Kidney (tissue), 14 donors: ENCODE data around the gene AGXT. TPM values are rescaled to one million over a fixed set of nuclear protein-coding genes. Genes with fewer than 3 reads are reported as not detected.

ENCODE experiments used
- DNase-seq, 5 donors: peaks; one replicate each; pipeline ENCODE4 v3.0.0-alpha.2; 2013 to 2020
- FAIRE-seq: peaks from 2 replicates; lab custom pipeline; 2012; peaks lifted over from hg19 to GRCh38; lab: Jason Lieb, UNC
- H3K27ac ChIP-seq, 2 donors: one replicate each; pipeline ENCODE4 v1.7.0; 2013; ENCODE audit warnings: low read depth in 2 of 2, low read length in 2 of 2, inconsistent platforms in 1 of 2
- H3K27me3 ChIP-seq: one replicate; pipeline ENCODE4 v1.7.1; 2013; ENCODE audit warnings: low read length, inconsistent platforms; ENCODE audit not compliant: control insufficient read depth, insufficient read depth
- H3K36me3 ChIP-seq, 3 donors: one replicate each; pipeline versions ENCODE4 v1.7.0 to v1.7.1; 2013; ENCODE audit warnings: low read length in 3 of 3, control low read depth in 1 of 3, inconsistent platforms in 1 of 3; ENCODE audit not compliant: insufficient read depth in 3 of 3, control insufficient read depth in 2 of 3
- H3K4me1 ChIP-seq, 3 donors: one replicate each; pipeline versions ENCODE4 v1.7.0 to v1.7.1; 2013; ENCODE audit warnings: low read length in 3 of 3, inconsistent platforms in 1 of 3, low read depth in 1 of 3; ENCODE audit not compliant: control insufficient read depth in 2 of 3, insufficient read depth in 2 of 3
- H3K4me3 ChIP-seq, 3 donors: one replicate each; pipeline versions ENCODE4 v1.7.0 to v1.8.1; 2013; ENCODE audit warnings: low read length in 3 of 3, control low read depth in 1 of 3, inconsistent platforms in 1 of 3
- H3K9ac ChIP-seq, 3 donors: one replicate each; pipeline versions ENCODE4 v1.7.0 to v1.7.1; 2013; ENCODE audit warnings: low read length in 3 of 3, control low read depth in 1 of 3, inconsistent platforms in 1 of 3
- H3K9me3 ChIP-seq, 3 donors: one replicate each; pipeline versions ENCODE4 v1.7.0 to v1.7.1; 2013; ENCODE audit warnings: low read length in 3 of 3, control low read depth in 1 of 3, inconsistent platforms in 1 of 3; ENCODE audit not compliant: control insufficient read depth in 2 of 3, insufficient read depth in 1 of 3
- CTCF ChIP-seq: IDR thresholded peaks from 3 replicates; pipeline ENCODE4 v1.5.1; 2012; ENCODE audit warnings: mild to moderate bottlenecking, moderate library complexity, borderline replicate concordance; ENCODE audit not compliant: insufficient read depth; ENCODE audit errors: extremely low read depth
- intact Hi-C: fragments of 100-400 bp; cut with DNase I; formaldehyde crosslinking; loops from one replicate; pipeline ENCODE4 v1.11.1; 2022
- polyA plus RNA-seq: library from polyadenylated mRNA; stranded (reverse); fragments of 350-450 nt; fragmentation: Illumina TruSeq; extraction: RNeasy Lipid Tissue Mini Kit (QIAGEN cat#74804); gene quantifications from one replicate; pipeline ENCODE4 v1.2.3, GENCODE V29; 2014; ENCODE audit warnings: low read depth, low replicate concordance; ENCODE audit not compliant: insufficient read depth
- total RNA-seq: library from RNA; stranded (reverse); fragmentation: NEBNext Ultra II Directional; extraction: Animal tissue kit (Norgen Biotek cat#: 25700); gene quantifications from one replicate; pipeline ENCODE4 v1.2.1, GENCODE V29; 2021
- donor health status: control.
- donor health status: control.
- donor health status: control.
- donor health status: control.
- donor health status: control.
- donor health status: DM: yes; HTN: yes; CAD: no.
- donor health status: Normal renal cell carcinoma (clear cell type).

AGXT gene
- total and polyA plus RNA-seq, 2 donors from 2014 or later, result 0.09 to 12.5 TPM

- H3K27ac ChIP-seq, result no peak overlapping the region
- DNase-seq, result peak in 3 of 5 donors; percentile 7 to 64 (median 26)
- no peak for TF ChIP-seq CTCF
Observed at GRCh38 chr2:240922245-240922981, 53.8 kb downstream of the AGXT start.

GRCh38 chr2:240922982-240923537 lies 54.4 kb downstream of the AGXT start:
- no peak for TF ChIP-seq CTCF
- FAIRE-seq, result no peak
- H3K27ac ChIP-seq, result no peak overlapping the region
- no peaks in the 10 kb centered on the region for H3K4me1 ChIP-seq
- DNase-seq, result peak in 4 of 5 donors; percentile 8 to 38 (median 24)
- intact Hi-C loops, result no loop called here
- no peaks in the 10 kb centered on the region for H3K36me3 ChIP-seq
- peaks cover 0 to 2% (median 0%) of the 10 kb centered on the region in 3 donors for H3K9me3 ChIP-seq
- no peak overlapping the region for H3K9ac ChIP-seq
- no peak overlapping the region for H3K4me3 ChIP-seq
- H3K27me3 ChIP-seq, result no peaks in the 10 kb centered on the region

More at GRCh38 chr2:240922245-240922981, 53.8 kb downstream of the AGXT start:
- Histone ChIP-seq H3K36me3 (no peaks in the 10 kb centered on the region), H3K4me1 (no peaks in the 10 kb centered on the region), H3K27me3 (no peaks in the 10 kb centered on the region), H3K9me3 (no peaks in the 10 kb centered on the region), H3K9ac (no peak overlapping the region), H3K4me3 (no peak overlapping the region)
- intact Hi-C loops, result no loop called here
- FAIRE-seq, result no peak

GRCh38 chr2:240925191-240925567 lies 56.6 kb downstream of the AGXT start:
- Histone ChIP-seq H3K27ac (no peak overlapping the region), H3K9ac (no peak overlapping the region), H3K9me3 (peaks cover 0 to 6% (median 0%) of the 10 kb centered on the region in 3 donors), H3K27me3 (no peaks in the 10 kb centered on the region), H3K36me3 (no peaks in the 10 kb centered on the region), H3K4me1 (no peaks in the 10 kb centered on the region), H3K4me3 (no peak overlapping the region)
- intact Hi-C loops, result no loop called here
- DNase-seq (peak in 2 of 5 donors; percentile 7 to 38), FAIRE-seq (no peak)
- no peak for TF ChIP-seq CTCF
